IMR-90 (cell line): ENCODE measurements around the gene KCNIP1. TPM values are rescaled to one million over a fixed set of nuclear protein-coding genes. Genes with fewer than 3 reads are reported as not detected.

Experiments used
- ATAC-seq: fragments of 200-7000 bp; cut with Tn5 transposase; 2 replicates; pipeline ENCODE4 v1.9.1; 2020; ENCODE audit warnings: low read depth, mild to moderate bottlenecking, moderate library complexity
- BruUV-seq: library from RNA; stranded (reverse); fragments of 400-500 nt; replicated peaks from 2 replicates; lab custom pipeline; 2021; lab: Mats Ljungman, UMichigan
- CTCF ChIA-PET: fragments of 300-600 bp; formaldehyde crosslinking; extraction: SDS; loops from one replicate; lab custom pipeline; 2021; ENCODE audit warnings: antibody characterized with exemption; lab: Yijun Ruan, JAX
- POLR2A ChIA-PET: fragments of 300-600 bp; sonication (Branson Sonifier 250); formaldehyde crosslinking; loops from one replicate; lab custom pipeline; 2022; ENCODE audit warnings: antibody characterized with exemption; ENCODE audit not compliant: unreplicated experiment; lab: Charles Lee
- DNase-seq: peaks from one replicate; pipeline ENCODE4 v3.0.0; 2013
- H2AFZ ChIP-seq: replicated peaks from 2 replicates; pipeline ENCODE3; 2013; ENCODE audit warnings: low read length, mild to moderate bottlenecking; ENCODE audit not compliant: poor library complexity
- H2AK5ac ChIP-seq: 2 replicates; pipeline ENCODE4 v1.6.1; 2013; ENCODE audit warnings: low read depth, low read length, inconsistent platforms
- H2AK9ac ChIP-seq: replicated peaks from 2 replicates; pipeline ENCODE3; 2013; ENCODE audit warnings: mild to moderate bottlenecking, low read depth, low read length, moderate library complexity; ENCODE audit not compliant: poor library complexity
- H2BK120ac ChIP-seq: 2 replicates; pipeline ENCODE4 v1.6.1; 2013; ENCODE audit warnings: low read depth, low read length, inconsistent platforms
- H2BK15ac ChIP-seq: 3 replicates; pipeline ENCODE4 v1.6.1; 2013; ENCODE audit warnings: low read depth, low read length, inconsistent platforms
- H2BK20ac ChIP-seq: 2 replicates; pipeline ENCODE4 v1.6.1; 2013; ENCODE audit warnings: low read depth, mild to moderate bottlenecking, inconsistent platforms, low read length, moderate library complexity
- H2BK5ac ChIP-seq: 2 replicates; pipeline ENCODE4 v1.6.1; 2013; ENCODE audit warnings: mild to moderate bottlenecking, low read depth, low read length, inconsistent platforms; ENCODE audit not compliant: poor library complexity, severe bottlenecking
- H3K14ac ChIP-seq: replicated peaks from 2 replicates; pipeline ENCODE4 v1.6.1; 2013; ENCODE audit warnings: low read depth, low read length, inconsistent platforms
- H3K18ac ChIP-seq: 2 replicates; pipeline ENCODE4 v1.6.1; 2013; ENCODE audit warnings: low read depth, low read length, control low read depth
- H3K23ac ChIP-seq: 2 replicates; pipeline ENCODE4 v1.6.1; 2013; ENCODE audit warnings: low read depth, low read length, inconsistent platforms
- H3K27ac ChIP-seq: 2 replicates; pipeline ENCODE4 v1.5.1; 2013; ENCODE audit warnings: mild to moderate bottlenecking, control low read depth, low read length; ENCODE audit not compliant: insufficient read depth
- H3K27me3 ChIP-seq: 2 replicates; pipeline ENCODE4 v1.6.1; 2013; ENCODE audit warnings: low read length; ENCODE audit not compliant: control insufficient read depth, insufficient read depth
- H3K36me3 ChIP-seq: 2 replicates; pipeline ENCODE4 v1.6.1; 2013; ENCODE audit warnings: low read length, mixed read lengths; ENCODE audit not compliant: control insufficient read depth, insufficient read depth
- H3K4ac ChIP-seq: 2 replicates; pipeline ENCODE4 v1.6.1; 2013; ENCODE audit warnings: low read depth, low read length, inconsistent platforms
- H3K4me1 ChIP-seq: 2 replicates; pipeline ENCODE4 v1.6.1; 2013; ENCODE audit warnings: low read length, mixed read lengths; ENCODE audit not compliant: control insufficient read depth, insufficient read depth
- H3K4me2 ChIP-seq: 2 replicates; pipeline ENCODE4 v1.6.1; 2013; ENCODE audit warnings: low read depth, mild to moderate bottlenecking, control low read depth, low read length, moderate library complexity
- H3K4me3 ChIP-seq: 2 replicates; pipeline ENCODE4 v1.5.1; 2013; ENCODE audit warnings: low read depth, mild to moderate bottlenecking, control low read depth, low read length, moderate library complexity; ENCODE audit not compliant: insufficient read depth
- H3K56ac ChIP-seq: 2 replicates; pipeline ENCODE4 v1.6.1; 2013; ENCODE audit warnings: low read length, inconsistent platforms; ENCODE audit not compliant: insufficient read depth; ENCODE audit errors: extremely low read depth
- H3K79me1 ChIP-seq, 2 experiments: 2 replicates each; pipeline ENCODE4 v1.6.1; 2013; ENCODE audit warnings: low read length in 2 of 2, inconsistent platforms in 1 of 2, low read depth in 1 of 2
- H3K9ac ChIP-seq: 2 replicates; pipeline ENCODE4 v1.6.1; 2013; ENCODE audit warnings: low read depth, low read length, control low read depth
- H3K9me1 ChIP-seq: 2 replicates; pipeline ENCODE4 v1.6.1; 2013; ENCODE audit warnings: low read length, inconsistent platforms; ENCODE audit not compliant: insufficient read depth
- H3K9me3 ChIP-seq: 2 replicates; pipeline ENCODE4 v1.6.1; 2013; ENCODE audit warnings: low read length; ENCODE audit not compliant: control insufficient read depth, insufficient read depth
- H4K20me1 ChIP-seq: 2 replicates; pipeline ENCODE4 v1.6.1; 2013; ENCODE audit warnings: low read length, inconsistent platforms; ENCODE audit not compliant: insufficient read depth
- H4K5ac ChIP-seq: 2 replicates; pipeline ENCODE4 v1.6.1; 2013; ENCODE audit warnings: mild to moderate bottlenecking, low read depth, low read length, control low read depth
- H4K8ac ChIP-seq, 2 experiments: 2 replicates each; pipeline ENCODE4 v1.6.1; 2013; ENCODE audit warnings: low read depth in 2 of 2, low read length in 2 of 2, control low read depth in 1 of 2, inconsistent platforms in 1 of 2
- H4K91ac ChIP-seq: 2 replicates; pipeline ENCODE4 v1.6.1; 2013; ENCODE audit warnings: low read depth, low read length, inconsistent platforms; ENCODE audit not compliant: insufficient read depth
- CEBPB ChIP-seq: IDR thresholded peaks from 2 replicates; pipeline ENCODE4 v1.6.1; 2012; ENCODE audit warnings: low read depth, low read length, improper control_type of control experiment
- CHD1 ChIP-seq: IDR thresholded peaks from 2 replicates; pipeline ENCODE4 v1.6.1; 2012; ENCODE audit warnings: low read depth, low read length, improper control_type of control experiment
- CTCF ChIP-seq: conservative IDR thresholded peaks from 2 replicates; pipeline ENCODE4 v1.5.1; 2012; ENCODE audit warnings: mild to moderate bottlenecking, low read depth, low read length, improper control_type of control experiment
- SMC3 ChIP-seq: fragments of 150-350 bp; IDR thresholded peaks from 2 replicates; pipeline ENCODE4 v1.6.1; 2016; ENCODE audit warnings: low read depth, mild to moderate bottlenecking, antibody characterized with exemption, low read length, moderate library complexity
- WGBS, 2 experiments: methylation state at CpG; one replicate each; pipeline versions ENCODE4 v1.1.5 to v1.1.7; 2013; ENCODE audit warnings: missing lambda C conversion rate in 2 of 2; ENCODE audit not compliant: insufficient read length in 1 of 2; ENCODE audit errors: extremely low coverage in 2 of 2; 5-methylcytosine and 5-hydroxymethylcytosine counted together
- dilution Hi-C: fragments of 300-500 bp; cut with HindIII; formaldehyde crosslinking; loops from one replicate; pipeline ENCODE4 v1.14.3; 2018; ENCODE audit warnings: low sequenced_read_pairs; ENCODE audit not compliant: unreplicated experiment
- in situ Hi-C: fragments of 300-500 bp; cut with MboI; formaldehyde crosslinking; loops from 3 replicates; pipeline ENCODE4 v1.14.3; 2019; ENCODE audit warnings: low sequenced_read_pairs, inconsistent platforms, mixed read lengths
- intact Hi-C: fragments of 100-400 bp; cut with micrococcal nuclease; formaldehyde crosslinking; loops from 2 replicates; pipeline ENCODE4 v1.10.0; 2022
- polyA plus RNA-seq, 3 experiments: library from polyadenylated mRNA; depleted of rRNA; stranded (reverse); fragments of >200 nt; gene quantifications; 2 replicates each; pipeline ENCODE4 v1.2.3, GENCODE V29; 2012; ENCODE audit warnings: low replicate concordance in 1 of 3
- total RNA-seq: library from RNA; depleted of rRNA; stranded (reverse); fragments of >200 nt; gene quantifications from 2 replicates; pipeline ENCODE4 v1.2.3, GENCODE V29; 2012

Gene KCNIP1
- total and polyA plus RNA-seq, 2 of the 4 experiments (the other 2 are of a cell fraction), result not detected

GRCh38 chr5:170719551-170719950, 215.7 kb downstream of the KCNIP1 start:
- no CpG with 5 or more reads among the region's 3 CpGs for whole genome bisulfite sequencing, 2 experiments
- H3K27ac ChIP-seq, result no peak overlapping the region
- no peak for TF ChIP-seq CTCF
- no peak for TF ChIP-seq CEBPB
- TF ChIP-seq SMC3, result no peak
- TF ChIP-seq CHD1, result no peak
- no peaks in the 10 kb centered on the region for H3K79me1 ChIP-seq
- H2BK120ac ChIP-seq, result no peak overlapping the region
- no peak overlapping the region for H2BK5ac ChIP-seq
- dilution Hi-C loops, result no loop called here
- H3K9me3 ChIP-seq, result no peaks in the 10 kb centered on the region
- peaks cover 6% of the 10 kb centered on the region for H3K27me3 ChIP-seq
- ChIA-PET POLR2A (no interaction called here), CTCF (no interaction called here)
- in situ Hi-C loops, result no loop called here
- DNase-seq (no peak), ATAC-seq (no peak)
- H3K36me3 ChIP-seq, result no peaks in the 10 kb centered on the region
- H3K9ac ChIP-seq, result no peak overlapping the region
- no peak overlapping the region for H3K14ac ChIP-seq
- no peak overlapping the region for H2AK5ac ChIP-seq
- H4K20me1 ChIP-seq, result no peaks in the 10 kb centered on the region
- no peak overlapping the region for H2AFZ ChIP-seq
- H3K4me1 ChIP-seq, result no peaks in the 10 kb centered on the region
- no peak overlapping the region for H4K91ac ChIP-seq
- H4K5ac ChIP-seq, result no peak overlapping the region
- no peak overlapping the region for H2AK9ac ChIP-seq
- intact Hi-C loops, result no loop called here
- H3K4me2 ChIP-seq, result no peak overlapping the region
- no peak overlapping the region for H3K23ac ChIP-seq
- no peak overlapping the region for H4K8ac ChIP-seq
- BruUV-seq, result no TSS peak
- H3K4ac ChIP-seq, result no peak overlapping the region
- no peak overlapping the region for H2BK15ac ChIP-seq
- H3K56ac ChIP-seq, result no peak overlapping the region
- H3K4me3 ChIP-seq, result no peak overlapping the region
- no peak overlapping the region for H2BK20ac ChIP-seq
- H3K18ac ChIP-seq, result no peak overlapping the region
- H3K9me1 ChIP-seq, result no peaks in the 10 kb centered on the region; the same call in 1 of the 2 replicates
